GM19193 (cell line): ENCODE measurements around the gene COQ4.

Experiments
- POLR2A ChIP-seq: IDR thresholded peaks from 4 replicates; pipeline ENCODE4 v1.6.1; 2011; ENCODE audit not compliant: insufficient read depth, insufficient read length; ENCODE audit errors: extremely low read depth

Gene COQ4

GRCh38 chr9:128361296-128361985 lies 38.8 kb downstream of the COQ4 start:
- TF ChIP-seq POLR2A: no peak

GRCh38 chr9:128361986-128362646 lies 39.5 kb downstream of the COQ4 start:
- no peak for TF ChIP-seq POLR2A

- no peak for TF ChIP-seq POLR2A
Observed at GRCh38 chr9:128362774-128363173, 40.1 kb downstream of the COQ4 start.

GRCh38 chr9:128365525-128365924 lies 42.9 kb downstream of the COQ4 start:
- no peak for TF ChIP-seq POLR2A

GRCh38 chr9:128369024-128369706 lies 46.5 kb downstream of the COQ4 start:
- no peak for TF ChIP-seq POLR2A

GRCh38 chr9:128370367-128370751 lies 47.7 kb downstream of the COQ4 start:
- no peak for TF ChIP-seq POLR2A

- peak; percentile 71 for TF ChIP-seq POLR2A
Observed at GRCh38 chr9:128370752-128371629, 48.4 kb downstream of the COQ4 start, which contains the start of gene URM1. TSS of gene URM1 (plus strand) at chr9:128371374. CDS start at chr9:128371381, 7 bp downstream.

GRCh38 chr9:128371630-128372117 lies 49.0 kb downstream of the COQ4 start:
- TF ChIP-seq POLR2A: no peak

- TF ChIP-seq POLR2A: no peak
Observed at GRCh38 chr9:128372188-128372641, 49.6 kb downstream of the COQ4 start.

GRCh38 chr9:128372784-128373183 lies 50.1 kb downstream of the COQ4 start:
- no peak for TF ChIP-seq POLR2A

- no peak for TF ChIP-seq POLR2A
Observed at GRCh38 chr9:128374221-128374675, 51.6 kb downstream of the COQ4 start.

- no peak for TF ChIP-seq POLR2A
Observed at GRCh38 chr9:128375865-128376264, 53.2 kb downstream of the COQ4 start.

GRCh38 chr9:128382261-128382660 lies 59.6 kb downstream of the COQ4 start:
- TF ChIP-seq POLR2A: no peak

GRCh38 chr9:128383007-128383753 lies 60.5 kb downstream of the COQ4 start:
- TF ChIP-seq POLR2A: no peak
